ENCODE measurements around the gene GTPBP6.

The GTPBP6 gene

GRCh38 chrX:345020-345925, 26.7 kb upstream of the GTPBP6 start:
- no peak for TF ChIP-seq CTCF (IDR thresholded peaks at IDR 0.05; ENCODE audit: low read depth, low read length)
- H3K4me3 ChIP-seq (ENCODE audit: low read depth, low read length) = no peak overlapping the region

GRCh38 chrX:344371-344901, 25.8 kb upstream of the GTPBP6 start:
- no peak for TF ChIP-seq CTCF (IDR thresholded peaks at IDR 0.05; ENCODE audit: low read depth, low read length)
- H3K4me3 ChIP-seq (ENCODE audit: low read depth, low read length) = no peak overlapping the region

GRCh38 chrX:341541-342101, 23.0 kb upstream of the GTPBP6 start:
- no peak for TF ChIP-seq CTCF (IDR thresholded peaks at IDR 0.05; ENCODE audit: low read depth, low read length)
- no peak overlapping the region for H3K4me3 ChIP-seq (ENCODE audit: low read depth, low read length)

- TF ChIP-seq CTCF (IDR thresholded peaks at IDR 0.05; ENCODE audit: low read depth, low read length) = no peak
- H3K4me3 ChIP-seq (ENCODE audit: low read depth, low read length) = no peak overlapping the region
Measured at GRCh38 chrX:340641-341423, 22.2 kb upstream of the GTPBP6 start.

- H3K4me3 ChIP-seq (ENCODE audit: low read depth, low read length) = no peak overlapping the region
- no peak for TF ChIP-seq CTCF (IDR thresholded peaks at IDR 0.05; ENCODE audit: low read depth, low read length)
Measured at GRCh38 chrX:340121-340520, 21.5 kb upstream of the GTPBP6 start.

- H3K4me3 ChIP-seq (ENCODE audit: low read depth, low read length) = no peak overlapping the region
- TF ChIP-seq CTCF (IDR thresholded peaks at IDR 0.05; ENCODE audit: low read depth, low read length) = no peak
Measured at GRCh38 chrX:338836-339400, 20.3 kb upstream of the GTPBP6 start.

Measured in WI38 (cell line).